HL-60/S4 (cell line): ENCODE results near the gene GRIPAP1.
"Not testable (repeated sequence)": the region's sequence is repeated elsewhere in the genome, so short reads cannot be mapped to it uniquely, and the experiment has no call there.

Source experiments
- in situ Hi-C: fragments of 300-500 bp; cut with MboI; formaldehyde crosslinking; loops from 2 replicates; pipeline ENCODE4 v1.14.3; 2022; ENCODE audit warnings: low sequenced_read_pairs

The GRIPAP1 gene

DNA sequence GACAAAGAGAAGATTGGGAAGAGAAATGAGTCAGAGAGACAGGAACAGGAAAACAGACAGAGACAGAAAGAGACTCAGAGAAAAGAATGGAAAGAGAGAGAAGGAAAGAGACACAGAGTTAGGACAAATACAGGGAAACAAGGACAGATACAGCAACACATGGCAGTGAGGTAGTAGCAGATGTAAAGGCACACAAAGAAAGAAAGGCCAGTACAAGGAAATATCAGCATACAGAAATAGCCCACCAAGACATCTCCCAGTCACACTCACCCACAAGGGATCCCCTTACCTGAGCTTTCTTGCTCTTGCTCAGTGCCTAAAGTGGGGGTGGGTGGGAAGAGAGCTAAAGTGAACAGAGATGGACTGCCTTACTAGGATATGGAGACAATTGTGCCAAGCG lies 4.2 kb downstream of the GRIPAP1 start:
- in situ Hi-C loops = no loop called here

DNA sequence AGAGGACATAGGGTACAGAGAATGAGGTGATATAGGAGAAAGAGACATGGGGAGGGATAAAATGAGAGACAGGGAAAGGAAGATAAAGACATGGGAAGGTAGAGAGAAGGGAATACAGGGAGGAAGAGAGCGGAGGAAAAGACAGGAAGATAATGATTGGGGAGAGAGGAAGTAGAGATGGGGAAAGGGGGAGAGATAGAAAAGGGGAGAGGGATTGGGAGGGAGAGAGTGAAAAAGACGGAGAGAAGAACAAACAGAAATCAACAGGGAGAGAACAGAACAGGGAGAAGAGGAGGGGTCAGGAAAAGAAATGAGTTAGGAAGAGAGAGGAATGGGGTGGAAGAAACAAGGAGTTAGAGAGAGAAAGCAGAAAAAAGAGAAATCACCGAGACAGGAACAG lies 4.6 kb downstream of the GRIPAP1 start:
- in situ Hi-C loops = no loop called here

DNA sequence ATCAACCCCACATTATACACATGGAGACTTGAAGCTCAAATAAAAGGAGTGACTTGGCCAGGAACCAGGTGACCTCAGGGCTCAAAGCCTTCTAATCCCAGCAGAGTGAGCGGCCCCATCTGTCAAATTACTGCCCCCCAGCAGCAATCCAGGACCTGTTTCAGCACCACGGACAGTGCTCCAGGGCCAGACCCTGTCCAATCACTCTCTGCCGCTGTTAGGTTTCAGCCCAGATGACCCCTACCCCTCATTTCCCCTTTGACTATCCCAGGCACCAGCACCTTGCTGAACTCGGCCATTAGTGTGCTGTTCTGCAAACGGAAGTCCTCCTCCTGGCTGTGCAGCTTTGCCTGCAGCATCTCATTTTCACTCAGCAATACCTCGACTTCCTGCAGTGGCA lies 5.1 kb downstream of the GRIPAP1 start:
- in situ Hi-C loops = no loop called here

DNA sequence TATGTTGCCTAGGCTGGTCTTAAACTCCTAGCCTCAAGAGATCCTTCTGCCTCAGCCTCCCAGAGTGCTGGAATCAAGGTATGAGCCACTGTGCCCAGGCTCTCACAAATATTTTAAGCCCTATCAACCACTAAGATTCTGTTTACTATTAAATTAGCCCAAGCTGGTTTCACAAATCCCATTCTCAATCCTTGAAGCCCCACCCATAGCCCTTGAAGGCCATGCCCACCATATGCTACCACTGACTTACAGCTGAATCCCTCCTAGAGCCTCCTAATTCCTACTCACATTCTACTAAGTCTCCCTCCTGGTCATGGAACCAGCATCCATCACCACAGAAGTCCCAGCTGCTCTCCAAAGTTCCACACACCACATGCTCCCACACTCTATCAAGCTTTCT lies 9.7 kb downstream of the GRIPAP1 start:
- in situ Hi-C loops = no loop called here

DNA sequence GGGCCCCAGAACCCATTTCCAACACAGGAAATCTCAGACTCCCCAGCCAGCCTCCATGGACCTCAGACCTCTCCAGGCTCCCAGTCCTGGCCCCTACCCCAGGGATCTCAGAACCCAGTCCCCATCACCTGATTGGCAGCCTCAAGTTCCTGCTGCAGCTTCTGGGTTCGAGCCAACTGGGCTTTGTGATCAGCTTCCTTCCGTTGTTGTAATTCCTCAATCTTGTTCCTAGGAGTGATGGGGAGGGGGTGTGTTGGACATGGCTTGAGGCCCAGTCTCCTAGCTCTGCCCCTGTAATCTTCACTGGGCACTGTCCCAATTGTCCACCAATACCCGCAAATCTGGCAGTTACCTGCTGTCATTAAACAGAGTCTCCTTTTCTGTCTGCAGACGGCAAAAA lies 12.6 kb downstream of the GRIPAP1 start:
- in situ Hi-C loops = no loop called here

DNA sequence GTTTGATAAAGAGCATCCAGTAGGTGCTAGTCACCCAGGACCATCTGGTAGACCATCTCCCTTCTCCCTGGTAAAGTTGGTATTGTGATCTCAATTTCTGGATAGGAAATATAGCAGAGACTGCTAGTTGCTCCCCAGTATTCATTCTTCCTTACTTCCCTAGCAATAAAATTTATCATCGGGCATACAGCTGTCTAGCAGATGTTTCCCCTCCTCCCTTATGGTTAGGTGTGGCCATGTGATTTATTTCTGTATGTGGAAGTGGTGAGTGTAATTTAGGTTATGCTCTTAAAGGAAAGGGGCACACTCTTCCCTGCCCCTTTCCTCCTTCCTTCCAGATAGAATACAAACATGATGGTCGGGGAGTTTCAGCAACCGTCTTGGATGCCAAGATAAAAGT lies 18.2 kb downstream of the GRIPAP1 start:
- in situ Hi-C loops = no loop called here

DNA sequence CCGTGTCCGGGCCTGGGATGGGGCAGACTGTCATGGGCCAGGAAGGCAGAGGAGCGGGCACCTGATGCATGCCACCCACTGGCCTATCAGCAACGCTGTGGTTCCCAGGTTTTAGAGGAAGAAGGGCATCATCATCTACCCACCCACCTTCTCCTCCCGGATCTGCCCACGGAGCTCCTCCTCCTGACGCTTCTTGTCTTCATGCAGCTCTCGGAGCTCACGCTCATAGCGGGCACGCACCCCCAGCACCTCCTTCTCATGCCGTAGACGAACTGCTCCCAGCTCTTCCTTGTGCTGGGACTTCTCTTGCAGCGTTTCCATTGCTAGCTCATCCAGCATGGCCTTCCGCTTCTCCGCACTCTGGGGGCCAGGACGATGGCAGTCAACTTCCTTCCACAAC lies 19.0 kb downstream of the GRIPAP1 start:
- in situ Hi-C loops = no loop called here

DNA sequence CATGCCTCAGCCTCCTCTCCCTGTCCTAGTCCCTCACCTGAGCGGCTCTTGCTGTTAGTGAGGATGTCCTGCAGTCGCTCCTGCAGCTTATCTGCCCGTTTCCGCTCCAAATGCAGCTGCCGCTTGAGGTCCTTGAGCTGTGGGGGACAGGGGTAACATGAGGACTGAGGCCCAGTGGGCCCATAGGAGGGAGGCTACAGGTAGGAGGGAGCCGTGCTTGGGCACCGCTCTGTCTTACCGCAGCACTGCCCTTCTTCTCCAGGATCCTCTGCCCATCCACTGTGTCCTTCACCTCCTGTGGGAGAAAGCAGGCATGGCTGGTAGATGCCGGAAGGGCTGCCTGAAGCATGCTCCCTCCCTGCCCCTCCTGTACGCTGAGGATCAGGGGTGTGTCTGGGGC lies 20.9 kb downstream of the GRIPAP1 start:
- in situ Hi-C loops = no loop called here

DNA sequence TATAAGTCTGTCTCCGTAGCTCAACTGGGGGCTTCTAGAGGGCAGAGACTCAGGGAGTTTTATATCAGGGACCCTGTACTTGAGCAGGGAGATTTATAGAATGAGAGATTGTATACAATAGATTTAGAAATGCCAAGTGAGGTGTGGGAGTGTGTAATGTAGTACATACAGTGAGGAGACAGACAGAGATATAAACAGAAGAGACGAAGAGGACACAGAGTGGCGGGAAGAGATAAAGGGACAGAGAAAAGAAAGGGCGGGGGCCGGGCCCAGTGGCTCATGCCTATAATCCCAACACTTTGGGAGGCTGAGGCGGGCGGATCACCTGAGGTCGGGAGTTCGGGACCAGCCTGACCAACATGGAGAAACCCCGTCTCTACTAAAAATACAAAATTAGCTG lies 21.7 kb downstream of the GRIPAP1 start:
- in situ Hi-C loops = not testable (repeated sequence)

DNA sequence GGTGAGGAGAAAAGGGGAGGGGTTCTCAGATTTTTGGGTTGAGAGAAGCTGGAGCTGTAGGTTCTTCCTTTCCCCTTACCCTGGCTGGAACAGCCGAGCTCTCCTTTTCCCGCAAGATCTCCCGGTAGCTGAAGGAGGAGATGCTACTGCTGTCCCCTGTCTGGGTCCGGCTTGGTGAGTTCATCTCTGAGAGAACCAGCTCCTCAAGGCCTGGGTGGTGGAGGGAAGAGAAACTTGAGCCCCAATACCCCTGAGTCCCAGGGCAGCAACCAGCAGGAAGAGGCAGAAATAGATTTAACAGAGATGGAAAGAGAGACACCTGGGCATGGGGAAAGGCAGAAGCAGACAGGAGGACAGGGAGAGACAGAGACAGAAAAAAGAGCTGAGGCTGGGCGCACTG lies 23.8 kb downstream of the GRIPAP1 start:
- in situ Hi-C loops = no loop called here

DNA sequence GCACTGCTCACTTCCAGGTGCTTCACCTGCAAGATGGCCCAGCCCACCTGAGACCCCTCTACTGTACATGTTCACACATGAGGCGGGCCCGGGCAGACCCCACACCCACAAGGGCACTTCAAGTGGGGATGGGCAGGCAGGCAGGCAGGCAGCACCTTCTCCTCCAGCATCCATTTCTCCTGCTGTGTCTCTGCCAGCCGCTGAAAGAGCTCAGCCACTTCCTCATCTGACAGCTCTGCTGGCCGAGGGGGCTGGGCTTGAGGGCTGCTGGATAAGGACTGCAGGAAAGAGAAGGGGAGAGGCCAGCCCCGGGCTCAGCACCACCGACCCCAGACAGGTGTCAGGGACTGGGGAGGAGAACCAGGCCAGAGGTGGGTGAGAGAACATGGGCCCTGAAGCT lies 26.0 kb downstream of the GRIPAP1 start:
- in situ Hi-C loops = no loop called here

DNA sequence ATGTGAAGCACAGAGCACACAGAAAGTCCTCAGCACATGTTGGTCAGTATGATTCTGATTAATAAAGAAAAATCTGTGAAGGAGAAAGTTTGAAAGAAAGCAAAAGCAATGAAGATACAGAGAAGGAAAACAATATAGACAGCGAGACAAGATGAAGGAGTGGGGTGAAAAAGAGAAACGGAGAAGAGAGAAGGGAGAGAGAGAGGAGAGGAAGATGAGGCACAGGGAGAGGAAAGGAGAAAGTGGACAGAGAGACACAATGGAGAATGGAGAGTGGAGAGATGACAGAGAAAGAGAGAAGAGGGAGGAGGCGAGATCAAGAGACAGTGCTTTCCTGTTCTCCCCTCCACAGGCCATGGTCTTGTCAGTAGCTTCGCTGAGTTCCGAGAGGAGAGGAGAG lies 26.5 kb downstream of the GRIPAP1 start:
- in situ Hi-C loops = no loop called here

DNA sequence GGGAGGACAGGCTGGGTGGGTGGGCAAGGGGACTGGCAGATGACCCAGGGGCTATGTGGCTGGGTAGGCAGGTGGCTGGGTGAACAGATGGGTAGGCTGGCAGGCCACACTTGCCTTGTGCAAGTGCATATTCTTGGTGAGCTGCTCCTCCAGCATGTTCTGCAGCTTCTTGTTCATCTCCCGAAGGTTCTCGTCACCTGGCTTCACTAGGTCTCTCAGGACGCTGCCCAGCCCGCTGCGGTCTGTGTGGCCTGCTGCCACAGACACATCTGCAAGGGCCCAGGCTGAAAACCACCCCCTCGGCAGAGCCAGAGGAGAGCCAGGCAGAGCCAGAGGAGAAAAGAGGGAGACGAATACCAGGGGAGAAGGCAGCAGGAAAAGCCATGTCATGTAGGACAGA lies 27.0 kb downstream of the GRIPAP1 start:
- in situ Hi-C loops = no loop called here

DNA sequence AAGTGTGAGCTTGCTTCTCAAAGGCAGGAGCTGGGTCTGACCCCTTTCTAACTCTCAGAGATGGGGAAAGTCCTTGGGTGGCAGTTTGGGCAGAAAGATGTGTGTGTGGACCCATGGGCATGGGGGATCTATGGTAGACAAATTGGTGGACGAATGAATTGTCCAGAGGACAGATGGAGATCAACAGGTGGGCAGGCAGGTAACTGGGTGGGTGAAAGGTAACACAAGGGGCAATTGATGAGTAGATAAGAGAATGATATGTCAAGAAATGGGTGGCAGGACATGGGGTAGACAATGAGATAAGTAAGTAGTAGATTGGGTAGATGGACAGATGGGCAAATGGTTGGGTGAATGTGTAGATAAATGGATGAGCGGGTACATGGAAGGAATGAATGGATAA lies 27.5 kb downstream of the GRIPAP1 start:
- in situ Hi-C loops = no loop called here

DNA sequence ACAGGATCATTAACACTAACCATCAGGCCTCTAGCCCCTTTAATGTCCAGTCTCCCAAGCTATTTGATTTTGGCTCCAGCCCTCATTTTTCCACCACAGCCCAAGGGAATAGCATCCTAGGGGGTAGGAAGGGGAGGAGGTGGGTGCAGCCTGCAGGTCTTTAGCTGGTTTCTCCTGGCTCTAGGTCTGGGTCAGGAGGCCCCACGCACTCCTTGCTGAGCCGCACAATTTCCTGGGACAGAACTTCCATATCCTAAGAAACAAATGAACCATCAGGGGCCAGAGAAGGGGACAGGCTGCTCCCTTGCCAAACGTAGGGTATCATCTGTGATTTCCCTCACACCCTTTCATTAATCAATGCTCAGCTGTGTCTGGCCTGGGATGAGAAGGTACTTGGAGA lies 28.0 kb downstream of the GRIPAP1 start:
- in situ Hi-C loops = no loop called here

DNA sequence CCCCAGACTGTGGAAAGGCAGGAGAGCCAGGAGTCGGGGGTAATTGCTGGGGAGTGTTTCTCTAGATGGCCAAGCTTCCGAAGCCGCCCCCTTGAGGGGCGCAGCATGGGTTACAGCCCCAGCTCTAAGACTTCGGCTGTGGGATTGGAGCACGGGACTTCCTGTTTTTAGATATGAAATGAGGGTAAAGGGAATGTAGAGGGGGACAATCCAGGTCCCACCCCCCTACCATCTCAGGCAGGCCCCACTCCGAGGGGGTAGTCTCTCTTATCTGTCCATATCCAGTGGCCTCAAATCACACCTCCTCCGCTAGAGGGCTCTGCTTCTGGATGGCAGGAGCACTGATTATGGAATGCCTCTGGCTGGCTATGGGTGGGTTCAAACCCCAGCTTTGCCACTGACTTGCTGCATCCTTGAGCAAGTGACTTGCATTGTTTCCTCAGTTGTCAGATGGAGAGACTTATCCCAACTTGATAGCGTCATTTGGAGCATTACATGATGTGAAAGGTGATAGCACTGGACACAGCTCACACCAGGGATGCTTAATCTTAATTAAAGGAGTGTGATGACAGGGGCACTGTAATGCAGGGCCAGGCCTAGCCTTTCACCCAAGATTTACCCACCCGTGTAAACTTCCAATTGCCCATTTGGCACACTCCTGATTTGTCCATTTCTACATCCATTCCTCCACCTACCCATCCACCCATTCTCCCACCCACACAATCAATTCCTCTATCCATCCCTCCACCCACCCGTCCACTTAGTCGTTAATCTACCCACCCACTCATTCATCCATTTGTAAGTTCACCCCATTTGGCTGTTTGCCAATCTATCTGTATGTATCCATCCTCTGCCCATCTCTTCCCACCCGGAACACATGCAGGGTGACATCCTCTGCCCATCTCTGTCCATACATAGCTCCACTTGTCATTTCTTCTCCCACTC lies 29.6 kb downstream of the GRIPAP1 start:
- in situ Hi-C loops = no loop called here

DNA sequence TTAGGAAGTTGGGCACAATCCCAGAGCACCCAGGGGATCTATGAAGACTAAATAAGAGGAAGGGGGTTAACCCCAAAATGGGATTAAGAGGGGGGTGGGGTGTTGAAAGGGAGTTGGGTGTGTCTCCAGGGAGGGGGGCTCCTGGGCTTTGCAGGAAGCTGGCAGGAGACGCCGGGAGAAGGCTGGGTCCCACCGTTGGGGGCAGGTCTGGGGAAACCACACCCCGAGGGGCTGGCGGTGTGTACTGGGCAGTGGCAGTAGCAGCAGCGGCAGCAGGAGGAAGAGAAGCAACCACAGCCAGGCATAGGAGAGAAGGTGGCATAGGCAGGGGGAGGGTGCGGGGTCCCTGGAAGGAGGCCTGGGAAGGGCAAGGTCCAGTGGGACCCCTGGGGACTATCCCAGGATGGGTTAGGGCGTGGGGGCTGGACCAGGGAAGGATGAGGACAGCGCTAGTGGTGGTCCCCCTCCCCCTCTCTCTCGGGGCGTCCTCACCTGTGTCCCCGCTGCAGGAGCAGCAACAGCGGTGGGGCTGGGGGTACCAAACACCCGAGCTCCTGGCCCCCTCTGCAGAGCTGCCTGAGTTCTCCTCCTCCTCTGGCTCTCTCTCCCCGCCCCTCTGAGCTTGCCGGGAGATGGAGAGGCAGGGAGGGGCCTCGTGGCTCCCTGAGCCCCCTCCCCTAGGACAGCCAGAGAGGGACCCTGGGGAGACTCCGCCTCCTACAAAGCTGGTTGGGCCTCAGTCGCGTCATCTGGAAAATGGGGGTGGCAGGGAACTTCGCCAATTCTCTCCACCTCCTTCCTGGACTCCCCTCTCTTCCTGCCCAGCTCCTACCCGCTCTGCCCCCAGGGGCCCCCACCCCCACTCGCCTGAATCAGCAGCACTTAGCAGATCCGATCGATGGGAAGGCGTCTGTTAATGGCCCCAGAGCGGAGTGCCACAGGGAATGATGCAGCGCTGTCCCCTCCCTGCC lies 30.5 kb downstream of the GRIPAP1 start, which contains the start of gene KCND1:
Gene KCND1, minus strand, starts transcription at position 596 of the 971 bp plus-strand sequence. CDS start 1,573 bp downstream, outside the sequence.
- in situ Hi-C loops = no loop called here

DNA sequence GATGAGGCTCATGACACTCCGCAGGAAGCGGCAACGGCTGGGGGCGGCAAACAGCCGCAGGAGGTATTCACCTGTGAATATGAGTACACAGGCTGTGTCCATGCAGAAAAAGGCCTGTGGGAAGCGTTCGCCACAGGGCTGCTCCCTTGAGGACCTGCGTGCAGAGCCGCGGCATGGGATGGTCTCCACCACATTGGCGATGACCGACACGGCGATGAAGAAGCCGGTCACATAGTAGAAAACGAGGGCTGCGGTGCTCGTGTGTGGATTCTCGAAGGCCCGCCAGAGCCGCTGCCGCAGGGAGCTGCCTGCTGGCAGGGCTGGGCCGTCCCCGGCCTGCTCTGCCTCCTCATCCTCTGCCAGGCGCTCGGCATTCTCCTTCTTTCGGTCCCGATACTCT lies 32.6 kb downstream of the GRIPAP1 start:
- in situ Hi-C loops = no loop called here

DNA sequence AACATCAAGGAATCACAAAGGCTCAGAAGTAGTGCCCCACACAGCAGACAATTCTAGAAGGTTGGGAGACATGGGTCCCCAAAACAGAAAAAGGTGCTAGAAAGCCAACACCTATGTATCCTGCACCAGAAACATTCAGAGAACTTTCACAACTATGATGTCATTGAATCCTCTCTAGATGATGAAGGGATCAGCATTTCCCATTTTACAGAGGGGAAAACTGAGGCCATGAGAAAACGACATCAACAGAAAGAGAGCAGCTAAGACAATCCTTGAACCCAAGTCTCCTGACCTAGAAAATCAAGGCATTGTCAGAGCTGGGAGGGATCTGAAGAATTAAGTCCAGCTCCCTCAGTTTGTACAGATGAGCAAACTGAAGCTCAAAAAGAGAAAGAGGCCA lies 33.7 kb downstream of the GRIPAP1 start:
- in situ Hi-C loops = no loop called here

DNA sequence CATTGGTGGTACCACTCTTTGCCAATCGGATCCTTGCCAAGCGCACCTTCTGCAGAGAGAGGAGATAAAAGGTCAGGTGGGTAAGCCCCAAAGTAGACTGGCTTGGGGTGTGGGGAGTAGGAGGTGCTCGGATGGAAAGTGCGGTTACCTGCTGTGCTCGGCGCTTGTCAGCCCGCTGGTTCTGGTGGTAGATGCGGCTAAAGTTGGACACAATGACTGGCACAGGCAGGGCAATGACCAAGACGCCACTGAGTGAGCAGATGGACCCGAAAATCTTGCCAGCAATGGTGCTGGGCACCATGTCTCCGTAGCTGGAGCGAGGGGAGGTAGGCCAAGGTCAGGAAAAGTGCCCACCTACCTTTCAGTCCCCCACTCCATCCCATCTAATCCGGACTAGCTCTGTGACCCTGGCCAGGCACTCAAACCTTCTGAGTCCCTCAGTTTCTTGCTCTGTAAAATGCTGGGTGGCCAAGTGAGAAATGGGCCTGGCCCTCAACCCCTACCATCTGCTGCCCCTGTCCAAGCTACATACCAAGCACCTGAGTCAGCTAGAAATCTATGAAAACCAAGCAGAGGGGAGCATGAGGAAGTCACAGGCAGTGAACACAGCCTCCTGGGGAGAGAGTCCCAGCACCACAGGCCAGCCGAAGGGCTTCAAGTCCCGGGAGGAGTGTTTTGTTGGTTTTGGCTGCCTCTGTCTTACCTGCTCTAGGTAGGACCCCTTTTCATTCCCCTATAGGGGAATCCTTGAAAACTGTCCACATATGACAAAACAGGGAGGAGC lies 35.1 kb downstream of the GRIPAP1 start:
- in situ Hi-C loops = no loop called here

DNA sequence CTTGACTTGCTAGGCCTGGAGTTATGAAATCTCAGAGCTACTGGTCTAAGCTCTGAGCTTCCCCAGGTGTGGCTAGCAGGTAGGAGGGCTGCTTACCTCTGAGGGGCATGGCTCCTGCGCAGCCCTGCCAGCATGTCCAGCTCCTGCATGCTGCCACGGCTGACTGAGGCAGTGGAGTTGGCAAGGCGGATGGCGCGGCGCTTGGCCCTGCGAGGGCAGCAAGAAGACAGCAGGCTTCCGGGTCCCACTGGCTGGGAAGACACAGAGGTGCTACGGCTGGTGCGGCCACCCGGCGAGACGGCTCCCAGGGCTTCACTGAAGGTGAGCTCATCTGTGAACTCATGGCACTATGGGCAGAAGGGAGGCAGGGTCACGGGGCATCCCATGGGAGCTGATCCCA lies 36.1 kb downstream of the GRIPAP1 start:
- in situ Hi-C loops = no loop called here
